ENCODE results near the gene SRP9.

- TF ChIP-seq TAF1 (IDR thresholded peaks at IDR 0.05; ENCODE audit: low read depth, low read length) (no peak), POLR2A (IDR thresholded peaks at IDR 0.05; ENCODE audit: low read depth, low read length) (no peak), POLR2AphosphoS5 (IDR thresholded peaks at IDR 0.05; ENCODE audit: low read depth, low read length) (no peak), POU2F2 (IDR thresholded peaks at IDR 0.05; ENCODE audit: low read depth, low read length) (no peak)
Observed at GRCh38 chr1:225747566-225747965, 30.1 kb upstream of the SRP9 start.

All from GM12891 (cell line).